SJCRH30 (cell line): ENCODE results near the gene ITGA1. TPM values are rescaled to one million over a fixed set of nuclear protein-coding genes. Genes with fewer than 3 reads are reported as not detected.

Source experiments
- DNase-seq, 2 experiments: peaks; one replicate each; pipeline ENCODE4 v3.0.0-alpha.2; 2015 to 2020
- H3K27ac ChIP-seq: fragments of 250-450 bp; sonication (Bioruptor Pico); 2 replicates; pipeline ENCODE4 v1.5.1; 2020; ENCODE audit warnings: mild to moderate bottlenecking, moderate library complexity
- H3K27me3 ChIP-seq: fragments of 250-450 bp; sonication (Bioruptor Pico); 2 replicates; pipeline ENCODE4 v1.5.1; 2020; ENCODE audit warnings: mild to moderate bottlenecking, moderate library complexity
- H3K36me3 ChIP-seq: fragments of 250-450 bp; sonication (Bioruptor Pico); 2 replicates; pipeline ENCODE4 v1.5.1; 2020; ENCODE audit warnings: mild to moderate bottlenecking, moderate library complexity
- H3K4me1 ChIP-seq: fragments of 250-450 bp; sonication (Bioruptor Pico); 2 replicates; pipeline ENCODE4 v1.5.1; 2020; ENCODE audit warnings: mild to moderate bottlenecking, moderate library complexity
- H3K4me3 ChIP-seq: fragments of 250-450 bp; sonication (Bioruptor Pico); 2 replicates; pipeline ENCODE4 v1.5.1; 2020; ENCODE audit warnings: mild to moderate bottlenecking, moderate library complexity
- H3K9me3 ChIP-seq: fragments of 250-450 bp; sonication (Bioruptor Pico); replicated peaks from 2 replicates; pipeline ENCODE4 v1.5.1; 2020; ENCODE audit warnings: mild to moderate bottlenecking, moderate library complexity
- total RNA-seq: library from RNA; depleted of rRNA; stranded (reverse); fragments of >200 nt; shearing (Covaris generic); gene quantifications from 2 replicates; pipeline ENCODE4 v1.2.3, GENCODE V29; 2014

The ITGA1 gene
- total RNA-seq, 1 experiment from 2014 or later: 9.9 TPM

- Histone ChIP-seq H3K4me1 (peaks cover 40% of the 10 kb centered on the region), H3K27me3 (no peaks in the 10 kb centered on the region), H3K36me3 (no peaks in the 10 kb centered on the region), H3K4me3 (no peak overlapping the region), H3K9me3 (no peaks in the 10 kb centered on the region), H3K27ac (no peak overlapping the region)
- DNase-seq: no peak
Measured at GRCh38 chr5:52892242-52892878, 104.6 kb downstream of the ITGA1 start.

- Histone ChIP-seq H3K4me1 (peaks cover 40% of the 10 kb centered on the region), H3K4me3 (no peak overlapping the region), H3K9me3 (no peaks in the 10 kb centered on the region), H3K27me3 (no peaks in the 10 kb centered on the region), H3K36me3 (no peaks in the 10 kb centered on the region), H3K27ac (no peak overlapping the region)
- DNase-seq: no peak
Measured at GRCh38 chr5:52893105-52893504, 105.4 kb downstream of the ITGA1 start.

DNA sequence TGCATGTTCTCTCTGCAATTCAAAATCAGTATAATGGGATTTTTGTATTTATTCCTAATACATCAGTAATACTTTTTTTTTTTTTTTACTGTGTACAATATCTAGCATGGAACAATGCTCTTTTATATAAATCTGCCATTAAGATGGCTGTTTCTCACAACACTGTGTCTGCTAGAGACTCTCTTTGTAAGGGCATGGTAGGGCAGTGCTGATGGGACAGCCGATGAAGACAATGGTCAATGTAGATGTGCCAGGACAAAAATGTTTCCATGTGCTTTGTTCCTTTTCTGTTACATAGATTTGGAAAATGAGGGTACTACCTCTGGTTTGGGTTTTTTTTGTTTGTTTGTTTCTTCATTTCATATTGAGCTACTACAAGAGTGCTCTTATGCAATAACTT, 106.1 kb downstream of the ITGA1 start:
- no peaks in the 10 kb centered on the region for H3K27me3 ChIP-seq
- H3K27ac ChIP-seq: no peak overlapping the region
- H3K4me1 ChIP-seq: peaks cover 48% of the 10 kb centered on the region
- DNase-seq: no peak
- H3K4me3 ChIP-seq: no peak overlapping the region
- no peaks in the 10 kb centered on the region for H3K36me3 ChIP-seq
- no peaks in the 10 kb centered on the region for H3K9me3 ChIP-seq

- H3K27me3 ChIP-seq: no peaks in the 10 kb centered on the region
- H3K27ac ChIP-seq: no peak overlapping the region
- no peaks in the 10 kb centered on the region for H3K9me3 ChIP-seq
- H3K36me3 ChIP-seq: no peaks in the 10 kb centered on the region
- H3K4me1 ChIP-seq: peaks cover 51% of the 10 kb centered on the region
- no peak overlapping the region for H3K4me3 ChIP-seq
- peak in 1 of 2 experiments; percentile 33 for DNase-seq
Measured at GRCh38 chr5:52894451-52894850, 106.7 kb downstream of the ITGA1 start.

GRCh38 chr5:52895075-52895474, 107.4 kb downstream of the ITGA1 start:
- Histone ChIP-seq H3K36me3 (no peaks in the 10 kb centered on the region), H3K27me3 (no peaks in the 10 kb centered on the region), H3K9me3 (no peaks in the 10 kb centered on the region), H3K4me3 (no peak overlapping the region), H3K27ac (peak overlapping the region; percentile 21), H3K4me1 (peaks cover 57% of the 10 kb centered on the region)
- DNase-seq: peak; percentile 63 to 83

GRCh38 chr5:52895572-52896413, 108.1 kb downstream of the ITGA1 start:
- H3K9me3 ChIP-seq: no peaks in the 10 kb centered on the region; the same call in 1 of the 2 replicates
- H3K4me1 ChIP-seq: peaks cover 59% of the 10 kb centered on the region
- no peak overlapping the region for H3K4me3 ChIP-seq
- H3K27ac ChIP-seq: no peak overlapping the region; the same call in 1 of the 2 replicates
- no peaks in the 10 kb centered on the region for H3K36me3 ChIP-seq
- H3K27me3 ChIP-seq: no peaks in the 10 kb centered on the region
- DNase-seq: no peak

GRCh38 chr5:52896534-52897237, 109.0 kb downstream of the ITGA1 start:
- Histone ChIP-seq H3K27me3 (no peaks in the 10 kb centered on the region), H3K4me3 (no peak overlapping the region), H3K36me3 (no peaks in the 10 kb centered on the region), H3K4me1 (peaks cover 59% of the 10 kb centered on the region), H3K27ac (no peak overlapping the region), H3K9me3 (peaks cover 6% of the 10 kb centered on the region; the same call in 1 of the 2 replicates)
- no peak for DNase-seq

DNA sequence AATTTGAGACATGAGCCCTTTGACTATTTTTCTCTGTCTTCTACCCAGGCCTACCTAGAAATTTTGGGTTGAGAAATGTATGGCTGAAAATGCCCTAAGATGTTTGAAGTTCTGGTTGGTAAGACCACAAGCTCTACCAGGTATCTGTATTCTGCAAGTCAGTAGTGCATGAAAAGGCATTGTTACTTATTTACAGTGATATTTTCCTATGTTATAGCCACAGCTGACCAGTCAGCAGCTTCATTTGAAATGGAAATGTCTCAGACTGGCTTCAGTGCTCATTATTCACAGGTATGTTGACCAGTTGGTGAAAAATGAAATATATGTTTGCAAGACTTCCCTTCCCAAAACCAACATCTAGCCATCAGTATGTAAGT, 109.5 kb downstream of the ITGA1 start:
- no peak for DNase-seq
- no peaks in the 10 kb centered on the region for H3K27me3 ChIP-seq
- peaks cover 59% of the 10 kb centered on the region for H3K4me1 ChIP-seq
- H3K36me3 ChIP-seq: no peaks in the 10 kb centered on the region
- no peak overlapping the region for H3K27ac ChIP-seq
- no peak overlapping the region for H3K4me3 ChIP-seq
- peaks cover 6% of the 10 kb centered on the region; the same call in 1 of the 2 replicates for H3K9me3 ChIP-seq

- peak; percentile 29 to 72 for DNase-seq
Measured at GRCh38 chr5:52898961-52899680, 111.4 kb downstream of the ITGA1 start.

DNA sequence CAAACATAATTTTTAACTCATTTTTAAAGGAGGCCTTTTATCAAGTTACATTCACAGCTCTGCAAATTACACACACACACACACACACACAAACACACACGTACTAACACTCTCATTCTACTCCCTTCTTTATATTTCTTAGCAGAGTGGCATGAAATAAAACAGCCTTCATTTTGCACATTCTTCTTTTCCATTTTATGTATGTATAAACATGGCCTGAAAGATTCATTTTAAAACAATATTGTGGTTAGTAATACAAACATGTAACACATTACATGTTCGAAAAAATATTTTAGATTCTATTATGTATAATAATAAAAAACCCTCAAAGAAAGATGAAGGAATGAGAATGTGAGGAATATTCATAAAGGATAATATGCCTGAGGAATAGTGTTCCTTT, 115.4 kb downstream of the ITGA1 start:
- DNase-seq: no peak
- H3K27me3 ChIP-seq: no peaks in the 10 kb centered on the region
- H3K4me1 ChIP-seq: peaks cover 18% of the 10 kb centered on the region
- no peaks in the 10 kb centered on the region for H3K36me3 ChIP-seq
- H3K4me3 ChIP-seq: no peak overlapping the region
- no peak overlapping the region for H3K27ac ChIP-seq
- peaks cover 6% of the 10 kb centered on the region; the same call in 1 of the 2 replicates for H3K9me3 ChIP-seq

More at GRCh38 chr5:52898961-52899680, 111.4 kb downstream of the ITGA1 start:
- Histone ChIP-seq H3K4me3 (peak overlapping the region; percentile 14), H3K27me3 (no peaks in the 10 kb centered on the region), H3K4me1 (peaks cover 48% of the 10 kb centered on the region), H3K27ac (peak overlapping the region; percentile 75), H3K36me3 (no peaks in the 10 kb centered on the region), H3K9me3 (peaks cover 6% of the 10 kb centered on the region; the same call in 1 of the 2 replicates)

DNA sequence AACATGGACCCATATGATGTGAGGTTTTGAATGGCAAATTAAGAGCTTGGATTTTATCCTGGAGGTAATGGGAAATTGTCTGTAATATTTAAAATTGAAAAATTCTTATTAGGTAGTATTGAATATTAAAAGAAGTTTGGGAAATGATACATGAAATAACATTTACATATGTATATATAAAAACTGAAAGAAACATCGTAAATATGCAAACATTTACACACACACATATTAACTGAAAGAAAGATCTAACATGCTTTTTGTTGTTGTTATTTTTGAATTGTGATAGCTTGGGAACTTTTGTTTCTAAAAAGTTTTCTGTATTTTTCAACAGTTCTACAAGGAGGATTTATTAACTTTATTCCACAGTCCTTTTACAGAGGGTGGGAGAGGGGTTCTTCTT, 118.6 kb downstream of the ITGA1 start:
- Histone ChIP-seq H3K27me3 (no peaks in the 10 kb centered on the region), H3K27ac (no peak overlapping the region), H3K4me3 (no peak overlapping the region), H3K36me3 (no peaks in the 10 kb centered on the region), H3K4me1 (no peaks in the 10 kb centered on the region; the same call in 1 of the 2 replicates), H3K9me3 (peaks cover 3% of the 10 kb centered on the region; the same call in 1 of the 2 replicates)
- DNase-seq: no peak

DNA sequence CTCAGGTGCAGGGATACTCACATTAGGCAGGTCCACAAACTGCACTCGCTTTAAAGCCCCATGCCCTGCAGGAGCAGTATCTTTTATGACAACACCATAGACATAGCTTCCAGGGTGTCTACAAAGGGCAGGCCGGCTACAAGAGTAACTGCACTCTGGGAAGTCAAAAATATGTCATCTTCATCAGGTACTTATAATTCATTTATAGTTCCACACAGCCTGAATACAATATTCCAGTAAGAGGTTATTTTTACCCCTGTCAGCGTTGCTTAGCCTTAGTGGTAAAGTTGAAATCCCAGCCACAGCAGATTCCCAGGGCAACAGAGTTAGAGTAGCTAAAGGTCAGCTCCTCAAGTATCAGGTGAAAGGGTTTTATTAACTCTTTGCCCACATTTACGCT, 119.1 kb downstream of the ITGA1 start:
- DNase-seq: no peak
- no peaks in the 10 kb centered on the region; the same call in 1 of the 2 replicates for H3K4me1 ChIP-seq
- no peaks in the 10 kb centered on the region for H3K9me3 ChIP-seq
- H3K36me3 ChIP-seq: no peaks in the 10 kb centered on the region
- no peak overlapping the region for H3K27ac ChIP-seq
- H3K27me3 ChIP-seq: no peaks in the 10 kb centered on the region
- no peak overlapping the region for H3K4me3 ChIP-seq

GRCh38 chr5:52909192-52909591, 121.5 kb downstream of the ITGA1 start:
- Histone ChIP-seq H3K9me3 (no peaks in the 10 kb centered on the region), H3K36me3 (no peaks in the 10 kb centered on the region), H3K4me3 (no peak overlapping the region), H3K27me3 (no peaks in the 10 kb centered on the region), H3K4me1 (no peaks in the 10 kb centered on the region; the same call in 1 of the 2 replicates), H3K27ac (no peak overlapping the region)
- no peak for DNase-seq

DNA sequence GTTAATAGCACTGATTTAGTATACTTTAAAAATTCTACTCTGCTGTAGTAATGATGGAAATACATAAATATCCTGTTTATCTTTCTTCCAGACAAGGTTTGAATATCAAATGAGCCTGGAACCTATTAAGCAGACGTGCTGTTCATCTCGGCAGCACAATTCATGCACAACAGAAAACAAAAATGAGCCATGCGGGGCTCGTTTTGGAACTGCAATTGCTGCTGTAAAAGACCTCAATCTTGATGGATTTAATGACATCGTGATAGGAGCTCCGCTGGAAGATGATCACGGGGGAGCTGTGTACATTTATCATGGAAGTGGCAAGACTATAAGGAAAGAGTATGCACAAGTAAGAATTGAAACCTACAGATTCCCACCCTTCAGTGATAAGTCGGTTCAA, 122.4 kb downstream of the ITGA1 start:
- H3K4me3 ChIP-seq: no peak overlapping the region
- no peaks in the 10 kb centered on the region for H3K27me3 ChIP-seq
- H3K27ac ChIP-seq: no peak overlapping the region
- DNase-seq: no peak
- H3K4me1 ChIP-seq: no peaks in the 10 kb centered on the region; the same call in 1 of the 2 replicates
- H3K36me3 ChIP-seq: no peaks in the 10 kb centered on the region
- H3K9me3 ChIP-seq: no peaks in the 10 kb centered on the region
